Measurements from ENCODE around the gene PRKG1. TPM values are rescaled to one million over a fixed set of nuclear protein-coding genes. Genes with fewer than 3 reads are reported as not detected.
A peak's percentile ranks its signal among the peaks of the same experiment; 100 is the strongest.

PRKG1 gene
- total and polyA plus RNA-seq, 2 experiments from 2014 or later: 10.7 to 21.8 TPM

DNA sequence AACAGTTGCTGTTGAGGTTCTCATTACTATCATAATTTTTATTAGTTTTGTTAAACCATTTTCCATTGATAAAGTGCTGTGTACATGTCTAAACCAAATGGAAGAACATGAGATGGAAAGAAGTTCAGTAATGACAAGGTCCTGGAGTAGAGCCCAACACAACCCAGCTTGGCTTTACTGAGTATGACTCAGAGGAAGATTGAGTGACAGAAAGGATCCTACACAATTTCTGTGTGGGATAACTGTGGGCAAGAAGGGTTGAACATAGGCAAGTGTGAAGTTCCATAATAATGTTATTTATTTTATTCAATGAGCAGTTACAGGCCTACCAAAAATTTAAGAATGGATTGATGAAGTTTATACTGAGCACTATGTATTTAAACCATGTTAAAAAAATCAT is 15.9 kb downstream of the PRKG1 start:
- no peak for TF ChIP-seq EZH2phosphoT487 (IDR thresholded peaks at IDR 0.05; ENCODE audit: insufficient read depth, low read depth)
- no peak for TF ChIP-seq EZH2 (IDR thresholded peaks at IDR 0.05; ENCODE audit: insufficient read depth, poor library complexity, severe bottlenecking)
- no peaks in the 10 kb centered on the region for H3K27me3 ChIP-seq (replicated peaks; ENCODE audit: insufficient read depth)
- H2AFZ ChIP-seq: no peak overlapping the region
- H3K79me2 ChIP-seq (ENCODE audit: insufficient read depth): peaks cover 60% of the 10 kb centered on the region
- no peak overlapping the region for H3K27ac ChIP-seq
- H3K9ac ChIP-seq: no peak overlapping the region
- H3K4me3 ChIP-seq: no peak overlapping the region
- H3K36me3 ChIP-seq (ENCODE audit: low read depth): no peaks in the 10 kb centered on the region
- H3K9me2 ChIP-seq (ENCODE audit: insufficient read depth): no peaks in the 10 kb centered on the region
- DNase-seq: no peak
- in situ Hi-C loops (cut with MboI): no loop called here
- H3K4me1 ChIP-seq (ENCODE audit: insufficient read depth): peaks cover 3% of the 10 kb centered on the region; the same call in 1 of the 2 replicates
- H4K20me1 ChIP-seq (ENCODE audit: insufficient read depth): no peaks in the 10 kb centered on the region
- H3K4me2 ChIP-seq (ENCODE audit: unreplicated experiment): no peak overlapping the region
- H3F3A ChIP-seq (ENCODE audit: insufficient read depth): no peaks in the 10 kb centered on the region
- no peaks in the 10 kb centered on the region for H3K9me3 ChIP-seq (ENCODE audit: low read depth)

DNA sequence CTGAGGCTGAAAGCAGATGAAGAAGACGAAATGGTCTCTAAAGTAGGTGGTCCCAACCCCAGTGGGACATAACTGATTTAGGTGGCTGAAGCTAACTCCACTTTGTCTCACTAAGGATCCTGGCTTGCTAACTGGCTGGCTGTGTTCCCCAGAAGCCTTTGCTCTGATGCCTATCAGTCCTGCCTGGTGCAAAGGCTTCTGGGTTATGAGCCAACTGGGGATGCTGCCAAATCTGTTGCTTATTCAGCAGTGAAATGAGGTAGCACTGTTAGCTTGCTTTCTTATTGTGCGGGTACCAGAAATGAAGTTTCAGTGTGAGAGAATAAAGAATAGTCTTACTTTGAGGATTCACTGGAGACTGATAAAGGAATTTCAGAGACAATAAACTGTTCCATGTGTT is 18.1 kb downstream of the PRKG1 start:
- Histone ChIP-seq H3F3A (ENCODE audit: insufficient read depth) (no peaks in the 10 kb centered on the region), H3K4me3 (no peak overlapping the region), H3K4me1 (ENCODE audit: insufficient read depth) (peaks cover 3% of the 10 kb centered on the region; the same call in 1 of the 2 replicates), H3K36me3 (ENCODE audit: low read depth) (no peaks in the 10 kb centered on the region), H3K9ac (no peak overlapping the region), H3K79me2 (ENCODE audit: insufficient read depth) (peaks cover 65% of the 10 kb centered on the region), H3K27ac (no peak overlapping the region), H3K27me3 (replicated peaks; ENCODE audit: insufficient read depth) (no peaks in the 10 kb centered on the region), H3K4me2 (ENCODE audit: unreplicated experiment) (no peak overlapping the region), H2AFZ (no peak overlapping the region), H3K9me3 (ENCODE audit: low read depth) (no peaks in the 10 kb centered on the region), H4K20me1 (ENCODE audit: insufficient read depth) (no peaks in the 10 kb centered on the region), H3K9me2 (ENCODE audit: insufficient read depth) (no peaks in the 10 kb centered on the region)
- peak; percentile 58 for DNase-seq
- TF ChIP-seq EZH2phosphoT487 (IDR thresholded peaks at IDR 0.05; ENCODE audit: insufficient read depth, low read depth): no peak
- TF ChIP-seq EZH2 (IDR thresholded peaks at IDR 0.05; ENCODE audit: insufficient read depth, poor library complexity, severe bottlenecking): no peak
- in situ Hi-C loops (cut with MboI): no loop called here
- WGBS, 2 experiments (ENCODE audit: low coverage in 1 of 2, low lambda C conversion rate in 2 of 2, missing lambda C conversion rate in 2 of 2): 64 to 66% methylated on average over 2 of the region's 2 CpGs

DNA sequence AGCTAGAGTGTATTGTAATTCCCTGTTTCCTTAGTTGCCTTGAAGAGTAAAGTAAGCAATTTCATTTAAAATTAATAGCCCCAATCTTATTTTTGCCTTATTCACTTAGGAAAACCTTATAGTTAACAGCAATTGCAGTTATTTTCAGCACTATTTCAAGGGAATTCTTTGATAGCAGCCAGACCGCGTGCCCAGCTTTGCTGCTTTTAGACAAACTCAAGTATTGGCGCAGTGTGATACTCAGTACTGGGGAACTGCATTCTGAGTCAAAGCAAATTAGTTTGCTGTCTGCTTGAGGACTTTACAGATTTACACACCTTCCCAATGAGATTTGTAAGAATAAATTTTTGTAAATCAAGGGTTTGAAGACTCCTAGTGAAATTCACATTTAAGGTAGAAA is 21.2 kb downstream of the PRKG1 start:
- H3K9me3 ChIP-seq (ENCODE audit: low read depth): no peaks in the 10 kb centered on the region
- no peak overlapping the region for H3K4me3 ChIP-seq
- no peak overlapping the region for H2AFZ ChIP-seq
- no peaks in the 10 kb centered on the region for H3K27me3 ChIP-seq (replicated peaks; ENCODE audit: insufficient read depth)
- H3K36me3 ChIP-seq (ENCODE audit: low read depth): no peaks in the 10 kb centered on the region
- in situ Hi-C loops (cut with MboI): no loop called here
- TF ChIP-seq EZH2phosphoT487 (IDR thresholded peaks at IDR 0.05; ENCODE audit: insufficient read depth, low read depth) (no peak), EZH2 (IDR thresholded peaks at IDR 0.05; ENCODE audit: insufficient read depth, poor library complexity, severe bottlenecking) (no peak)
- H3K27ac ChIP-seq: no peak overlapping the region
- peaks cover 12% of the 10 kb centered on the region; the same call in 1 of the 2 replicates for H3K4me1 ChIP-seq (ENCODE audit: insufficient read depth)
- H3F3A ChIP-seq (ENCODE audit: insufficient read depth): no peaks in the 10 kb centered on the region
- H3K4me2 ChIP-seq (ENCODE audit: unreplicated experiment): no peak overlapping the region
- H3K9ac ChIP-seq: no peak overlapping the region
- 97% methylated on average over 3 of the region's 3 CpGs for WGBS, 2 experiments (ENCODE audit: low coverage in 1 of 2, low lambda C conversion rate in 2 of 2, missing lambda C conversion rate in 2 of 2)
- peaks cover 61% of the 10 kb centered on the region for H3K79me2 ChIP-seq (ENCODE audit: insufficient read depth)
- no peaks in the 10 kb centered on the region for H4K20me1 ChIP-seq (ENCODE audit: insufficient read depth)
- no peaks in the 10 kb centered on the region for H3K9me2 ChIP-seq (ENCODE audit: insufficient read depth)
- DNase-seq: no peak

DNA sequence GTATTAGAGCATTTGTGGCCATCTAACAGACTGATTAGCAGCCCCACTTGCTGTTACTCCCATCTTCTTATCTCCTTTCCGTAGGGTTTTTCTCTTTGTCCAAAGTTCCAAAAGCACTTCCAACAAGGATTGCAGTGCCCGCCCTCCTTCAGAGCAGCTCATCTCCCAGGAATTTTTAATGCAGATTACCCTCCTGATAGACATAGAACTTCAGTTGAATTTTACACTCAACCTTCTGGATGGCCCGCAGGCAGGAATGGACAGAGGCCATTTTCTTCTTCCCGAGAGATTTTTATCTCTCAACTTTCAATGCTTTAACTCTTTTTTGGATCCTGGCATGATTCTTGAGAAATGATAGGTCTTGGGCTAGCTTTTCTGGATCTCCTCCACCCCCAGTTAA is 23.3 kb downstream of the PRKG1 start:
- Histone ChIP-seq H4K20me1 (ENCODE audit: insufficient read depth) (no peaks in the 10 kb centered on the region), H3K27me3 (replicated peaks; ENCODE audit: insufficient read depth) (no peaks in the 10 kb centered on the region), H3K79me2 (ENCODE audit: insufficient read depth) (peaks cover 54% of the 10 kb centered on the region), H2AFZ (no peak overlapping the region), H3F3A (ENCODE audit: insufficient read depth) (no peaks in the 10 kb centered on the region), H3K9me3 (ENCODE audit: low read depth) (no peaks in the 10 kb centered on the region), H3K9me2 (ENCODE audit: insufficient read depth) (no peaks in the 10 kb centered on the region), H3K4me1 (ENCODE audit: insufficient read depth) (peaks cover 11% of the 10 kb centered on the region; the same call in 1 of the 2 replicates), H3K4me3 (no peak overlapping the region), H3K9ac (no peak overlapping the region), H3K36me3 (ENCODE audit: low read depth) (no peaks in the 10 kb centered on the region), H3K27ac (no peak overlapping the region), H3K4me2 (ENCODE audit: unreplicated experiment) (no peak overlapping the region)
- 95 to 99% methylated on average over 4 of the region's 4 CpGs for WGBS, 2 experiments (ENCODE audit: low coverage in 1 of 2, low lambda C conversion rate in 2 of 2, missing lambda C conversion rate in 2 of 2)
- no peak for DNase-seq
- TF ChIP-seq EZH2 (IDR thresholded peaks at IDR 0.05; ENCODE audit: insufficient read depth, poor library complexity, severe bottlenecking) (no peak), EZH2phosphoT487 (IDR thresholded peaks at IDR 0.05; ENCODE audit: insufficient read depth, low read depth) (no peak)
- in situ Hi-C loops (cut with MboI): no loop called here

DNA sequence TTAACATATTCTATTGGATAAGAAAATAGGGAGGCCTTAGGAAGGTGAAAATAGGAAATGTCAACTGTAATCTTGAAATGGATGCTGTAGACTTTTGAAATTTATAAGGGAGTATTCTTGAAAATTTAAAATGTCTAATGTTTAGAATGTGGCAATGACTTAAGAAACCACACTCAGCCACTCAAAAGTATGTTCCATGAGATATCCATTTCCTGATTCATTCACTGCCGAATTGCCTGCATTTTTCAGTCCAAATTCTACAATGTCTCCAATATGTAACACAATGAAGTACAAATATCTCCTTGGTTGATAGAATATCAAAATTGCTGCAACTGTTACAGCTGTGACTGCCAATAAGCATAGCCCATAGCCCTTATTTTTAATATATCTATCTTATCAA is 25.9 kb downstream of the PRKG1 start:
- WGBS, 2 experiments (ENCODE audit: low coverage in 1 of 2, low lambda C conversion rate in 2 of 2, missing lambda C conversion rate in 2 of 2): 65 to 71% methylated on average over 1 of the region's 1 CpG
- in situ Hi-C loops (cut with MboI): no loop called here

More for the DNA sequence above, 25.9 kb downstream of the PRKG1 start:
- no peaks in the 10 kb centered on the region for H3K36me3 ChIP-seq (ENCODE audit: low read depth)
- H4K20me1 ChIP-seq (ENCODE audit: insufficient read depth): no peaks in the 10 kb centered on the region
- DNase-seq: peak; percentile 36
- H3K4me2 ChIP-seq (ENCODE audit: unreplicated experiment): no peak overlapping the region
- H3K4me3 ChIP-seq: no peak overlapping the region
- no peaks in the 10 kb centered on the region for H3K9me3 ChIP-seq (ENCODE audit: low read depth)
- no peaks in the 10 kb centered on the region for H3F3A ChIP-seq (ENCODE audit: insufficient read depth)
- no peak overlapping the region for H3K27ac ChIP-seq
- H2AFZ ChIP-seq: no peak overlapping the region
- no peak for TF ChIP-seq EZH2 (IDR thresholded peaks at IDR 0.05; ENCODE audit: insufficient read depth, poor library complexity, severe bottlenecking)
- TF ChIP-seq EZH2phosphoT487 (IDR thresholded peaks at IDR 0.05; ENCODE audit: insufficient read depth, low read depth): no peak
- no peak overlapping the region for H3K9ac ChIP-seq
- H3K79me2 ChIP-seq (ENCODE audit: insufficient read depth): peaks cover 44% of the 10 kb centered on the region
- no peaks in the 10 kb centered on the region for H3K27me3 ChIP-seq (replicated peaks; ENCODE audit: insufficient read depth)
- H3K4me1 ChIP-seq (ENCODE audit: insufficient read depth): 0 out of 2 replicates have a peak, but pooled peaks cover 8% of the 10 kb centered on the region
- no peaks in the 10 kb centered on the region for H3K9me2 ChIP-seq (ENCODE audit: insufficient read depth)

All from GM23248 (cell line).